Neural progenitor cell (in vitro differentiated cells): ENCODE results near the gene SUCO. TPM values are rescaled to one million over a fixed set of nuclear protein-coding genes. Genes with fewer than 3 reads are reported as not detected.

Source experiments
- DNase-seq: peaks from one replicate; pipeline ENCODE4 v3.0.0-alpha.2; 2016; ENCODE audit warnings: low spot score
- H2AFZ ChIP-seq: fragments of 200-600 bp; sonication (generic); replicated peaks from 2 replicates; pipeline ENCODE4 v1.6.1; 2016; ENCODE audit warnings: antibody characterized with exemption
- H3F3A ChIP-seq: fragments of 200-600 bp; sonication (generic); 2 replicates; pipeline ENCODE4 v1.6.1; 2016; ENCODE audit warnings: antibody characterized with exemption, low read depth
- H3K27ac ChIP-seq: fragments of 200-600 bp; sonication (generic); 2 replicates; pipeline ENCODE4 v1.5.1; 2016; ENCODE audit warnings: mild to moderate bottlenecking
- H3K27me3 ChIP-seq: fragments of 200-600 bp; sonication (generic); 2 replicates; pipeline ENCODE4 v1.6.1; 2016; ENCODE audit warnings: mild to moderate bottlenecking, moderate library complexity
- H3K36me3 ChIP-seq: fragments of 200-600 bp; sonication (generic); 2 replicates; pipeline ENCODE4 v1.5.1; 2016
- H3K4me1 ChIP-seq: fragments of 200-600 bp; sonication (generic); 2 replicates; pipeline ENCODE4 v1.6.1; 2016; ENCODE audit warnings: mixed run types
- H3K4me2 ChIP-seq: fragments of 200-600 bp; sonication (generic); 2 replicates; pipeline ENCODE4 v1.6.1; 2016
- H3K4me3 ChIP-seq: fragments of 200-600 bp; sonication (generic); 2 replicates; pipeline ENCODE4 v1.5.1; 2016
- H3K79me2 ChIP-seq: fragments of 200-600 bp; sonication (generic); 2 replicates; pipeline ENCODE4 v1.6.1; 2016; ENCODE audit warnings: low read depth
- H3K9ac ChIP-seq: fragments of 200-600 bp; sonication (generic); 2 replicates; pipeline ENCODE4 v1.6.1; 2016
- H3K9me3 ChIP-seq: fragments of 200-600 bp; sonication (generic); 2 replicates; pipeline ENCODE4 v1.5.1; 2016; ENCODE audit warnings: low read depth
- H4K20me1 ChIP-seq: fragments of 200-600 bp; sonication (generic); 2 replicates; pipeline ENCODE4 v1.6.1; 2016; ENCODE audit warnings: low read depth
- H3K27ac Mint-ChIP-seq: 3 replicates; pipeline ENCODE4 v1.8.0; 2021; ENCODE audit warnings: mixed read lengths
- H3K27me3 Mint-ChIP-seq: 2 replicates; pipeline ENCODE4 v1.8.0; 2022; ENCODE audit warnings: low read depth, mild to moderate bottlenecking, inconsistent platforms, moderate library complexity, mixed read lengths; ENCODE audit not compliant: insufficient read depth
- H3K36me3 Mint-ChIP-seq: 3 replicates; pipeline ENCODE4 v1.8.0; 2021; ENCODE audit warnings: mixed read lengths
- H3K4me1 Mint-ChIP-seq: 3 replicates; pipeline ENCODE4 v1.8.0; 2021; ENCODE audit warnings: mixed read lengths
- H3K4me3 Mint-ChIP-seq: 3 replicates; pipeline ENCODE4 v1.8.0; 2021; ENCODE audit warnings: mild to moderate bottlenecking, moderate library complexity, mixed read lengths
- H3K9me3 Mint-ChIP-seq: 3 replicates; pipeline ENCODE4 v1.8.0; 2020; ENCODE audit warnings: mixed read lengths
- CTCF ChIP-seq: fragments of 200-600 bp; sonication (generic); IDR thresholded peaks from 2 replicates; pipeline ENCODE4 v1.5.1; 2017; ENCODE audit warnings: antibody characterized with exemption, mild to moderate bottlenecking
- EZH2 ChIP-seq: fragments of 200-600 bp; sonication (generic); IDR thresholded peaks from 2 replicates; pipeline ENCODE4 v1.6.1; 2017; ENCODE audit warnings: antibody characterized with exemption, mild to moderate bottlenecking, moderate library complexity
- EZH2phosphoT487 ChIP-seq: fragments of 200-600 bp; sonication (generic); IDR thresholded peaks from 2 replicates; pipeline ENCODE4 v1.6.1; 2017; ENCODE audit warnings: antibody characterized with exemption
- total RNA-seq: library from RNA; depleted of rRNA; stranded (reverse); fragments of >200 nt; gene quantifications from 2 replicates; pipeline ENCODE4 v1.2.3, GENCODE V29; 2015; ENCODE audit warnings: low replicate concordance

The SUCO gene
- total RNA-seq, 1 donor from 2014 or later, result 109 TPM

DNA sequence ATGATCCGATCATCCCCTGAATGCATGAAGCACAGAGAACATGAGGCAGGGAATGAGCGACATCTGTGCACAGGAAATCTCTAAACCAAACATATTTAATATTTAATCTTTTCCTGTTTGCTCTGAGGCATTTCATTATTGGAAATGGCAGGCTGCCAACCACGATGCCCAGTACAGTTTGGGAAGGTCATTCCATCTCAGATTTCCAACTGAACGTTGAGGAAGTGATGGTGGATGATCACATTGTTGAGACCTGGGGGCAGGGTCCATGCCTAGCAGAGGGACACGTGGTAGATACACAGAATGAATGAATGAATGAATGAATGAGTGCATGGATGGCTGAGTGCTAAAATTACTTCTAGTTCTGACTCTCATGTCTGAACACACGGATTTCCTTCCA is 110.0 kb downstream of the SUCO start:
- Histone ChIP-seq H3K27me3 (no peaks in the 10 kb centered on the region), H4K20me1 (no peaks in the 10 kb centered on the region), H3K79me2 (no peaks in the 10 kb centered on the region), H3K9ac (no peak overlapping the region), H3K4me2 (no peak overlapping the region), H3K36me3 (no peaks in the 10 kb centered on the region), H3K4me3 (no peak overlapping the region), H3K27ac (no peak overlapping the region), H2AFZ (no peak overlapping the region), H3F3A (no peaks in the 10 kb centered on the region), H3K9me3 (no peaks in the 10 kb centered on the region), H3K4me1 (no peaks in the 10 kb centered on the region)
- Mint-ChIP-seq H3K27ac (no peak overlapping the region), H3K4me3 (no peak overlapping the region), H3K9me3 (no peaks in the 10 kb centered on the region), H3K4me1 (peaks cover 10% of the 10 kb centered on the region), H3K36me3 (no peaks in the 10 kb centered on the region), H3K27me3 (peaks cover 8% of the 10 kb centered on the region)
- TF ChIP-seq EZH2 (no peak), EZH2phosphoT487 (no peak)
- no peak for DNase-seq

DNA sequence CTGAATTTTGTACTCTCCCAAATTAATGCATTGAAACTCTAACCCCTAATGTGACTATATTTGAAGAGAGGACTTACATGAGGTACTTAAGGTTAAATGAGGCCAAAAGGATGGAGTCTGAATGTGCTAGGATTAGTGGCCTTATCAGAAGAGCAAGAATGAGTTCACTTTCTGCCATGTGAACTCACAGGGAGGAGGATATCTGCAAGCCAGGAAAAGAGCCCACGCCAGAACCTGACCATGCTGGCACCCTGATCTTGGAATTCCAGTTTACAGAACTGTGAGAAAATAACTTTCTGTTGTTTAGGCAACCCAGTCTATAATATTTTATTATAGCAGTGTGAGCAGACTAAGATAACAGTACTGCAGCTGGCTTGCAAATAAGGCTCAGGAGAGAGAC is 113.7 kb downstream of the SUCO start:
- no peaks in the 10 kb centered on the region for H3K4me1 ChIP-seq
- TF ChIP-seq CTCF (no peak), EZH2phosphoT487 (no peak), EZH2 (no peak)
- no peak overlapping the region for H3K27ac ChIP-seq
- H3K79me2 ChIP-seq, result no peaks in the 10 kb centered on the region
- Mint-ChIP-seq H3K27me3 (peaks cover 6% of the 10 kb centered on the region), H3K27ac (no peak overlapping the region), H3K4me1 (no peaks in the 10 kb centered on the region), H3K4me3 (no peak overlapping the region), H3K36me3 (no peaks in the 10 kb centered on the region), H3K9me3 (no peaks in the 10 kb centered on the region)
- H4K20me1 ChIP-seq, result no peaks in the 10 kb centered on the region
- H2AFZ ChIP-seq, result no peak overlapping the region
- no peak overlapping the region for H3K4me3 ChIP-seq
- no peak overlapping the region for H3K9ac ChIP-seq
- H3K4me2 ChIP-seq, result no peak overlapping the region
- H3K9me3 ChIP-seq, result no peaks in the 10 kb centered on the region
- no peaks in the 10 kb centered on the region for H3F3A ChIP-seq
- no peak for DNase-seq
- no peaks in the 10 kb centered on the region for H3K36me3 ChIP-seq
- no peaks in the 10 kb centered on the region for H3K27me3 ChIP-seq

GRCh38 chr1:172647110-172647564 is 114.2 kb downstream of the SUCO start:
- Mint-ChIP-seq H3K4me3 (no peak overlapping the region), H3K36me3 (no peaks in the 10 kb centered on the region), H3K9me3 (no peaks in the 10 kb centered on the region), H3K4me1 (no peaks in the 10 kb centered on the region), H3K27me3 (peaks cover 6% of the 10 kb centered on the region), H3K27ac (no peak overlapping the region)
- no peaks in the 10 kb centered on the region for H3K4me1 ChIP-seq
- H3K4me2 ChIP-seq, result no peak overlapping the region
- TF ChIP-seq EZH2 (no peak), CTCF (no peak), EZH2phosphoT487 (no peak)
- H3K4me3 ChIP-seq, result no peak overlapping the region
- H3K27me3 ChIP-seq, result no peaks in the 10 kb centered on the region
- H3F3A ChIP-seq, result no peaks in the 10 kb centered on the region
- no peak overlapping the region for H3K9ac ChIP-seq
- DNase-seq, result no peak
- no peaks in the 10 kb centered on the region for H4K20me1 ChIP-seq
- H3K79me2 ChIP-seq, result no peaks in the 10 kb centered on the region
- no peak overlapping the region for H3K27ac ChIP-seq
- H2AFZ ChIP-seq, result no peak overlapping the region
- no peaks in the 10 kb centered on the region for H3K36me3 ChIP-seq
- H3K9me3 ChIP-seq, result no peaks in the 10 kb centered on the region

GRCh38 chr1:172647987-172648386 is 115.0 kb downstream of the SUCO start:
- H3K79me2 ChIP-seq, result no peaks in the 10 kb centered on the region
- no peaks in the 10 kb centered on the region for H3K9me3 ChIP-seq
- Mint-ChIP-seq H3K9me3 (no peaks in the 10 kb centered on the region), H3K27me3 (peaks cover 6% of the 10 kb centered on the region), H3K27ac (no peak overlapping the region), H3K36me3 (no peaks in the 10 kb centered on the region), H3K4me1 (no peaks in the 10 kb centered on the region), H3K4me3 (no peak overlapping the region)
- H3K4me1 ChIP-seq, result no peaks in the 10 kb centered on the region
- no peak overlapping the region for H3K27ac ChIP-seq
- H3K27me3 ChIP-seq, result no peaks in the 10 kb centered on the region
- TF ChIP-seq EZH2 (no peak), CTCF (no peak), EZH2phosphoT487 (no peak)
- no peaks in the 10 kb centered on the region for H4K20me1 ChIP-seq
- H3K4me2 ChIP-seq, result no peak overlapping the region
- H3K9ac ChIP-seq, result no peak overlapping the region
- no peak overlapping the region for H2AFZ ChIP-seq
- no peaks in the 10 kb centered on the region for H3K36me3 ChIP-seq
- no peaks in the 10 kb centered on the region for H3F3A ChIP-seq
- H3K4me3 ChIP-seq, result no peak overlapping the region
- no peak for DNase-seq
